Lower lobe of right lung (tissue), 2 donors: Measurements from ENCODE around the gene CXCR2. TPM values are rescaled to one million over a fixed set of nuclear protein-coding genes. Genes with fewer than 3 reads are reported as not detected.

ENCODE experiments used
- ATAC-seq, 2 donors: fragments of 200-7000 bp; cut with Tn5 transposase; one replicate each; pipeline ENCODE4 v1.9.1; 2020 to 2022; ENCODE audit warnings: mild to moderate bottlenecking in 2 of 2, moderate library complexity in 2 of 2
- DNase-seq: peaks from one replicate; pipeline ENCODE4 v3.0.0-alpha.2; 2020
- H3K27ac ChIP-seq: fragments of 200-600 bp; one replicate; pipeline ENCODE4 v1.8.0; 2022
- H3K27me3 ChIP-seq: fragments of 200-600 bp; one replicate; pipeline ENCODE4 v1.8.0; 2022; ENCODE audit warnings: low read depth
- H3K36me3 ChIP-seq: fragments of 200-600 bp; one replicate; pipeline ENCODE4 v1.8.0; 2022; ENCODE audit warnings: mild to moderate bottlenecking
- H3K4me1 ChIP-seq: fragments of 200-600 bp; one replicate; pipeline ENCODE4 v1.8.0; 2022
- H3K4me3 ChIP-seq: fragments of 200-600 bp; one replicate; pipeline ENCODE4 v1.8.0; 2022; ENCODE audit warnings: mild to moderate bottlenecking
- H3K9me3 ChIP-seq: fragments of 200-600 bp; one replicate; pipeline ENCODE4 v1.8.0; 2022
- intact Hi-C: fragments of 100-400 bp; cut with DNase I; formaldehyde crosslinking; loops from one replicate; pipeline ENCODE4 v1.11.0; 2022
- total RNA-seq: library from RNA; stranded (reverse); fragmentation: NEBNext Ultra II Directional; extraction: Animal tissue kit (Norgen Biotek cat#: 25700); gene quantifications from one replicate; pipeline ENCODE4 v1.2.1, GENCODE V29; 2021
- TF ChIP-seq, protein P1 (sequence below): fragments of 200-600 bp; IDR thresholded peaks from one replicate; pipeline ENCODE4 v1.8.0; 2022; ENCODE audit warnings: antibody characterized with exemption, mild to moderate bottlenecking
- donor health status: DM: no; HTN: yes; CAD: no; lungs with severe emphysema.

The CXCR2 gene
- total RNA-seq, 1 donor from 2014 or later: 20.1 TPM

GRCh38 chr2:218149848-218150440 lies 24.1 kb downstream of the CXCR2 start:
- ATAC-seq: no peak
- no peak overlapping the region for H3K4me3 ChIP-seq
- intact Hi-C loops: no loop called here
- DNase-seq: no peak
- H3K27ac ChIP-seq: no peak overlapping the region
- H3K4me1 ChIP-seq: no peaks in the 10 kb centered on the region
- no peaks in the 10 kb centered on the region for H3K27me3 ChIP-seq
- H3K36me3 ChIP-seq: no peaks in the 10 kb centered on the region
- H3K9me3 ChIP-seq: no peaks in the 10 kb centered on the region
- TF ChIP-seq, protein P1, sequence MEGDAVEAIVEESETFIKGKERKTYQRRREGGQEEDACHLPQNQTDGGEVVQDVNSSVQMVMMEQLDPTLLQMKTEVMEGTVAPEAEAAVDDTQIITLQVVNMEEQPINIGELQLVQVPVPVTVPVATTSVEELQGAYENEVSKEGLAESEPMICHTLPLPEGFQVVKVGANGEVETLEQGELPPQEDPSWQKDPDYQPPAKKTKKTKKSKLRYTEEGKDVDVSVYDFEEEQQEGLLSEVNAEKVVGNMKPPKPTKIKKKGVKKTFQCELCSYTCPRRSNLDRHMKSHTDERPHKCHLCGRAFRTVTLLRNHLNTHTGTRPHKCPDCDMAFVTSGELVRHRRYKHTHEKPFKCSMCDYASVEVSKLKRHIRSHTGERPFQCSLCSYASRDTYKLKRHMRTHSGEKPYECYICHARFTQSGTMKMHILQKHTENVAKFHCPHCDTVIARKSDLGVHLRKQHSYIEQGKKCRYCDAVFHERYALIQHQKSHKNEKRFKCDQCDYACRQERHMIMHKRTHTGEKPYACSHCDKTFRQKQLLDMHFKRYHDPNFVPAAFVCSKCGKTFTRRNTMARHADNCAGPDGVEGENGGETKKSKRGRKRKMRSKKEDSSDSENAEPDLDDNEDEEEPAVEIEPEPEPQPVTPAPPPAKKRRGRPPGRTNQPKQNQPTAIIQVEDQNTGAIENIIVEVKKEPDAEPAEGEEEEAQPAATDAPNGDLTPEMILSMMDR: no peak

- Histone ChIP-seq H3K27me3 (no peaks in the 10 kb centered on the region), H3K9me3 (no peaks in the 10 kb centered on the region), H3K4me1 (no peaks in the 10 kb centered on the region), H3K4me3 (no peak overlapping the region), H3K27ac (no peak overlapping the region), H3K36me3 (no peaks in the 10 kb centered on the region)
- intact Hi-C loops: no loop called here
- ATAC-seq (no peak), DNase-seq (no peak)
- TF ChIP-seq, protein P1: no peak
Observed at GRCh38 chr2:218152172-218152571, 26.3 kb downstream of the CXCR2 start.

DNA sequence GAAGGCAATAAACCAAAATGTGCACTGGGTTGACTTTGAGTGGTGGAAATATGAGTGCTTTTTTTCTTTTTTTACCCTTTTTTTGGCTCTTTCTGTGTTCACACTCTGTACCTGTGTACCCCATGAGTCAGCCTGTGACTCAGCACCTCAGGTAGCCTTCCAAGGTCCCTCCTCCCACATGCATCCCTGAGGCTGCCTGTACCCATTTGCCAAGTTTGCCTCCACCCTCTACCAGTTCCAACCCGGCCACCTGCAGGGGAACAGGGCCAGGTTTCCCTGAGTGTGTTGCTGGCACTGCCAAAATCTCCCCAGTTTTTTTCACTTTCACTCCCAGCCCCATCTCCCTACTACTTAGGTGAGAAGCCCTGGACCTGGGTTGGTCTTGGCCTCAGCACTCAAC lies 26.9 kb downstream of the CXCR2 start:
- intact Hi-C loops: no loop called here
- Histone ChIP-seq H3K27ac (no peak overlapping the region), H3K27me3 (no peaks in the 10 kb centered on the region), H3K4me3 (no peak overlapping the region), H3K36me3 (no peaks in the 10 kb centered on the region), H3K9me3 (no peaks in the 10 kb centered on the region), H3K4me1 (no peaks in the 10 kb centered on the region)
- TF ChIP-seq, protein P1: no peak
- DNase-seq: no peak
- ATAC-seq: peak; percentile 28 to 50

DNA sequence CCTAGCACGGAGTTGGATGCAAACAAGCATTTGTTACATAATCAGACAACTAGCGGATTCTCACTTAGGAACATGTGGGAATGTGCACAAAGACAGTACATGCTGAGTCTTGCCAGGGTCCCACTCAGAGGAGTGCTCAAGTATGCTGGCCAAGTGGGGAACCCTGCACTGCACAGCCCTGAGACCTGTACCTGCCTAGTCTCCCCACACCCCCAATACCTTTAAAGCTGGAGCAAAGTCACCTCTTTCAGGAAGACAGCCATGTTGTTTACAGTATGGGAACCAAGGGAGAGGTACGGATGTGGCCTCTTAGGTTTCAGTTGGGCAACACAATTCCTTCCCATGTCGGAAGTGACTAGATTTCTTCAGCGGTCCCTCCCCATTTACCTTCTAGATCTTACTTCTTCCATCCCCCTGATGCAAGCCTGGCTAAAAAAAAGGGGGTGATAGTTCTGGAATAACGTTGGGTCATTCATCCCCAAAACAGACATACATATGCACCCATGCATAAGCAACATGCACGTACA lies 30.2 kb downstream of the CXCR2 start:
- TF ChIP-seq, protein P1: no peak
- H3K9me3 ChIP-seq: no peaks in the 10 kb centered on the region
- no peaks in the 10 kb centered on the region for H3K27me3 ChIP-seq
- no peaks in the 10 kb centered on the region for H3K36me3 ChIP-seq
- intact Hi-C loops: no loop called here
- H3K4me1 ChIP-seq: no peaks in the 10 kb centered on the region
- H3K27ac ChIP-seq: no peak overlapping the region
- DNase-seq (no peak), ATAC-seq (peak in 1 of 2 donors; percentile 46)
- H3K4me3 ChIP-seq: no peak overlapping the region

DNA sequence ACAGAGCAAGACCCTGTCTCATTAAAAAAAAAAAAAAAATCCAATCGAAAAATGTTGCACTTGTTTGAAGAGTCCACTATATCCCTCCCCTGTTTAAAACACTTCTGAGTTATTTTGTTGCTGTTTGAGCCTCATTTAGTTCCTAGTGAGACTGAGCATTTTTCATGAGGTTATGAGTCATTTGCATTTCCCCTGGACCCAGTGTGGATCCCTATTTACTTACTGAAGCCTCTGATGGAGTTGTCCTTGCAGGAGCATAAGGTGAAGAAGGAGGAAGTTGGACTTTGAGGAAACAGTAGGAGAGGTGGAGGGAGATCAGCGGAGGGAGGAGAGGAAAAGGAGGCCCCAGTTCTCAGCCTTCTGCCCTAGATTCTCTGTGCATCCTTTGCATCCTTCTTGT lies 35.8 kb downstream of the CXCR2 start:
- H3K27ac ChIP-seq: no peak overlapping the region
- TF ChIP-seq, protein P1: no peak
- no peak for ATAC-seq

More for the DNA sequence above, 35.8 kb downstream of the CXCR2 start:
- intact Hi-C loops: no loop called here
- Histone ChIP-seq H3K4me1 (peaks cover 3% of the 10 kb centered on the region), H3K27me3 (no peaks in the 10 kb centered on the region), H3K9me3 (no peaks in the 10 kb centered on the region), H3K36me3 (no peaks in the 10 kb centered on the region), H3K4me3 (no peak overlapping the region)
- no peak for DNase-seq
